SHP77 treated with DMSO at 0.1 percent for 48 hours (cell line): ENCODE measurements around the gene ESRRA.
A peak's percentile ranks its signal among the peaks of the same experiment; 100 is the strongest.

Experiments
- DNase-seq: peaks from one replicate; lab custom pipeline; 2025; lab: John Stamatoyannopoulos, UW

Gene ESRRA

GRCh38 chr11:64305075-64305690, at the start of gene ESRRA:
Gene ESRRA, plus strand, starts transcription at chr11:64305524. Its CDS starts 1,656 bp downstream, at chr11:64307180.
- DNase-seq = peak; percentile 97

- DNase-seq = no peak
Measured at GRCh38 chr11:64256300-64256699, 49.0 kb upstream of the ESRRA start.

DNA sequence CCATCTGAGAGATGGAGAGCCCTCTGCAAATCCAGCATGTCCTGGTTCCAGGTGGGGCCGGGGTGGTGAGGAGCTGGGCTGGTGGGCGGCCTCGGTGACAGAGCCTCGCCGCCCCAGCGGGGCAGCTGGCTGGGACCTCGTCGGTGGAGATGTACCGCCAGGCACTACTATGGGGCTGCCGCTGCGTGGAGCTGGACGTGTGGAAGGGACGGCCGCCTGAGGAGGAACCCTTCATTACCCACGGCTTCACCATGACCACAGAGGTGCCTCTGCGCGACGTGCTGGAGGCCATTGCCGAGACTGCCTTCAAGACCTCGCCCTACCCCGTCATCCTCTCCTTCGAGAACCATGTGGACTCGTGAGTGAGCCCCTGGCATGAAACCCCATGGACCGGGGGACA, 47.0 kb upstream of the ESRRA start:
- DNase-seq = no peak

DNA sequence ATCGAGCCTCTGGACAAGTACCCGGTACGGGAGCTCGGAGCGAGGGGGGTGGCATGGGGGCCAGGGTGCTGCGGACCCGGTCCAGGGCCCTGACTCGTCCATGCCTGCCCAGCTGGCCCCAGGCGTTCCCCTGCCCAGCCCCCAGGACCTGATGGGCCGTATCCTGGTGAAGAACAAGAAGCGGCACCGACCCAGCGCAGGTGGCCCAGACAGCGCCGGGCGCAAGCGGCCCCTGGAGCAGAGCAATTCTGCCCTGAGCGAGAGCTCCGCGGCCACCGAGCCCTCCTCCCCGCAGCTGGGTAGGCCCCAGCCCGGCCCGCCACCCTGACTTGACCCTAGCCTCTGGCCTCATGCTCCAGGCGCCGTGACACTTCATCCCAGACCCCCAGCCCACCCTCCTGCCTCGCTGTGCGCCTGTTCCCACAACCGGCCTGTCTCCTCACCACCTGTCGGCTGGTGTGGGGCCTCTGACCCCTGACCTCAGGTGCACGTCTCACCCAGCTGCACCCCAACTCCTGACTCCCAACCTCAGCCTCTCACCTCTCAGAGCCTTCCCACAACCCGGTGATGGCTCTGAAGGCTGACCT, 46.3 kb upstream of the ESRRA start:
- DNase-seq = no peak

GRCh38 chr11:64259533-64260067, 45.7 kb upstream of the ESRRA start:
- DNase-seq = no peak

DNA sequence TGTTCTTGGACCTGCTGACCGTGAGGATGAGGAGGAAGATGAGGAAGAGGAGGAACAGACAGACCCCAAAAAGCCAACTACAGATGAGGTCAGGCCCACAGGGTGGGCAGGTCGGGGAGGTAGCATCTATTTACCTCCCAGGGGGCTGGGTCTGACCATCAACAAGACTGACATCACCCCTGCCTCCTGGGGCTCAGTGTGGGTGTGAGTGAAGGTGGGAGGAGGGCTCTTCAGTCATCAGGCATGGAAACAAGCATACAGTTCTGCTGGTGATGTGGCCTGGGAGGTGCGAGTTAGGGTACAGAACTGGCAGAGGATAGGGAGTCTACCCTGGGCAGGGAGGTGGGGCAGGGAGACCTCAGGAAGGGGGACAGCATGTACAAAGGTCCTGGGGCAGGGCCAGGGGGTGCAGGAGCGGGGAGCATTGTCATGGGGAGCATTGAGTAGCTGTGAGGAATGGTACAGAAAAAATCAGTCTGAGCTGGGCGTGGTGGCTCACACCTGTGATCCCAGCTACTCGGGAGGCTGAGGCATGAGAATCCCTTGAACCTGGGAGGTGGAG, 45.1 kb upstream of the ESRRA start:
- no peak for DNase-seq

DNA sequence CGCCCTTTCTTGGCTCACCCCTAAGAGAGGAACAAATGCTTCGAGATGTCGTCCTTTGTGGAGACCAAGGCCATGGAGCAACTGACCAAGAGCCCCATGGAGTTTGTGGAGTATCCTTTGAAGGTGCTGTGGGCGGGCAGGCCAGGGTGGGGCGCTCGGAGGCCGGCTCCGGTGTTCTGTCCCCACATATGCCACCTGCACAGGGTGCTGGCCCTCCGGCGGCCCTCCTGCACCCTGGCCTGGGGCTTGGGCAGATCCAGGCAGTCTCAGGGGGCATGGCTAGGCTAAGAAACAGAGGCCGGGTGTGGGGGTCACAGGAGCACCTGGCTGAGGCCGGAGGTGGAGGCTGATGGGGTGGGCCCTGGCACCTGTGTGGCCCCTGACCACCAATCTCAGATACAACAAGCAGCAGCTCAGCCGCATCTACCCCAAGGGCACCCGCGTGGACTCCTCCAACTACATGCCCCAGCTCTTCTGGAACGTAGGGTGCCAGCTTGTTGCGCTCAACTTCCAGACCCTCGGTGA, 43.7 kb upstream of the ESRRA start:
- DNase-seq = no peak

DNA sequence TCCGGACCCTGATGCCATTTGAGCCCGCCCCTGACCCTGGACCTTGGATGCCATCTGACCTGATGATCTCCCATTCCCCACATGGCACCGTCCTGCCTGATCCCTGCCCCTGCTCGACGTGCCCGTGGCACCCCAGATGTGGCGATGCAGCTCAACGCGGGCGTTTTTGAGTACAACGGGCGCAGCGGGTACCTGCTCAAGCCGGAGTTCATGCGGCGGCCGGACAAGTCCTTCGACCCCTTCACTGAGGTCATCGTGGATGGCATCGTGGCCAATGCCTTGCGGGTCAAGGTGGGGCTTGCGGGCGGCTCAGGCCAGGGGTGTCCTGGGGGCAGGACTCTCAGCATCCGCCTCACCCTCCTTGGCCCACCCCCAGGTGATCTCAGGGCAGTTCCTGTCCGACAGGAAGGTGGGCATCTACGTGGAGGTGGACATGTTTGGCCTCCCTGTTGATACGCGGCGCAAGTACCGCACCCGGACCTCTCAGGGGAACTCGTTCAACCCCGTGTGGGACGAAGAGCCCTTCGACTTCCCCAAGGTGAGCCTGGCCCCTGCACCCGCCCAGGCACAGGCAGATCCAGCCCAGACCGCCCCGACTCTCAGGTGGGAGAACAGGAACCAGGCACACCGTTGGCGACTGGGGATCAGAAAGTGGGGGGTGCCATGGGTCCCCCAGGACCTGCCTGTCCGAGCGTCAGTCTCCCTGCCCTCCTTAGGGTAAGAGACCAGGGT, 42.9 kb upstream of the ESRRA start:
- no peak for DNase-seq

- DNase-seq = no peak
Measured at GRCh38 chr11:64263021-64263946, 42.0 kb upstream of the ESRRA start.

DNA sequence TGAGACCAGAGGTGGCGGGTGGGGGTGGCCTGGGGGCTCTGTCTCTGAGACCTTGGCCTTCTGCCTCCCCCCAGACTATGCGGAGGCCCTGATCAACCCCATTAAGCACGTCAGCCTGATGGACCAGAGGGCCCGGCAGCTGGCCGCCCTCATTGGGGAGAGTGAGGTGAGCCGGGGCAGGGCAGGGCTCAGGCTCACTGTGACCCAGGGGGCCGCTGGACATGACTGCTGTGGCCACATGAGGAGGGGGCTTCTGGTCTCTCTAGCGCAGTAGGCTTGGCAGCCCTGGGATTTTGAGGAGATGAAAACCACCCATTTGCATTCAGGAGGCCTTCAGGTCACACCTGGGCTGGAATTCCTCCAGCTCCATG, 41.4 kb upstream of the ESRRA start:
- no peak for DNase-seq

DNA sequence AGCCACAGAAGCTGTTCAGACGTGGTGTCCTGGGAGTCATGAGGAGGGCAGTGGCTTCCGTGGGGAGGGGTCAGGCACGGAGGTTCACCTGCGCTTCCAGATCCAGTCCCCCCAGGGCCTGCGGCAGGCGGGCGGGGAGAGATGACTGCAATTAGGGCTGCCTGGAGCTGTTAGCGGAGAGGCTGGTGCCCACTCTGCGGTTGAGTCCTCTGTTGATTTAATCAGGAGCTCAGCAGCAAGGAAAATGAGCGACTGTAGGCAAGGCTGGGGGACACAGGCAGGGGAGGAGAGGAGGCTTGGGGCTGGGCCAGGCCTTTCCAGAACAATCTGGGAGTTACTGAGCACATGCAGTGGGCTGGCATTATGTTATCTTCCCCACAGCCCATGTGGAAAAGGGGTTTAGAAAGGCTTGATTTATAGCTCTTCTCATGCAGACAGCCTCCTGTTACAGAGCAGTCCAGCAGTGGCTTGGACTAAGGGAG, 40.9 kb upstream of the ESRRA start:
- DNase-seq = no peak

GRCh38 chr11:64265176-64266160, 39.9 kb upstream of the ESRRA start:
- DNase-seq = no peak

DNA sequence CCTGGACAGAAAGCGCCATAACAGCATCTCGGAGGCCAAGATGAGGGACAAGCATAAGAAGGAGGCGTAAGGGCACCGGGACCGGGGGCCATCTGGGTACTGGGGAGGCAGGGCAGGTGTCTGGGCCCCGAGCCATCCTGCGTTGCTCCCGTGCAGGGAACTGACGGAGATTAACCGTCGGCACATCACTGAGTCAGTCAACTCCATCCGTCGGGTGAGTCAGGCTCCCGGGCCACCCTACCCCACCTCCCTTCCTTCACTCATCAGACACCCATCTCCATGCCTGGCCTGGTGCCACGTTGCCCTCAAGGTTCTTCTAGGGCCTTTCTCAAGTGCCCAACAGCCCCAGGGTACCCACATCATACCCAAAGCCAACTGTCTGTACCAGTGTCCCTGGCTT, 39.0 kb upstream of the ESRRA start:
- DNase-seq = no peak

GRCh38 chr11:64267207-64267945, 37.9 kb upstream of the ESRRA start:
- DNase-seq = no peak

DNA sequence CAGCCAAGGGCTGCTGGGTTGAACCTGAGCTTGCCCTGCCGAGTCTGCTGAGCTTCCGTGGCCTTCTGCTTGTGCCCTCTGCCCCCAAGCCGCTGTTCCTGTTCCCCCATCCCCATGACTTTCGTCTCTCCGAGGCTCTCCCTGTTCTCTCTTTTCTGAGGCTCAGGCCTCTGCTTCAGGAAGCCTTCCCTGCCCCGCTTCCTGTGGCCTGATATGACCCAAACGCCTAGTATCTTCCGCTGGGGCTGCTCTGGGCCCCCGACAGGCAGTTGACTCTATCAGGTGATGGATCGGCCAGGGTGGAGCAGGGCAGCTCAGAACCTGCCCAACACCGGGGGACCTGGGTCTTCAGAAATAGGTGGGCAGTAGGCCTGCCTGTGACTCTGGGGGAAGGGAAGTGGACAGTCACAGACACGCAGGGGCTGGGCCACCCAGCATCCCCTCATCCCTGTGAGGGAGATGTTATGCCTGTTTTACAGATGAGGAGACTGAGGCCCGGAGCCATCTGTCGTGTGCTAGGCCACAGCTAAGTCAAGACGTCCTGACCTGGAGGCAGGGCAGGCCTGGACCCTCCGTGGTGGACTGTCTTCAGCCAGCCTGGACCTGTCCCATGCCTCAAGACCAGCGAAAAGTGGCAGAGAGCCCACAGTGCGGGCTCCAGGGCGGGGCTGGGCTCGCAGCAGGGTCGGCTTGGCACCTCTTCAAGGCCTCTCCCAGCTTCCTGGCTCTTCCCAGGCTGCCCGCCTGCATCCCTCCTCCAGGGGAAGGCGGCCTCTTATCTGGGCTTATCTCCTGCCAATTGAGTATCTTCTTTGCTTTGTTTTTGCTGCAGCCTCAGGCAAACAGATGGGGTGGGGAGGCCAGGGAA, 37.1 kb upstream of the ESRRA start:
- no peak for DNase-seq

DNA sequence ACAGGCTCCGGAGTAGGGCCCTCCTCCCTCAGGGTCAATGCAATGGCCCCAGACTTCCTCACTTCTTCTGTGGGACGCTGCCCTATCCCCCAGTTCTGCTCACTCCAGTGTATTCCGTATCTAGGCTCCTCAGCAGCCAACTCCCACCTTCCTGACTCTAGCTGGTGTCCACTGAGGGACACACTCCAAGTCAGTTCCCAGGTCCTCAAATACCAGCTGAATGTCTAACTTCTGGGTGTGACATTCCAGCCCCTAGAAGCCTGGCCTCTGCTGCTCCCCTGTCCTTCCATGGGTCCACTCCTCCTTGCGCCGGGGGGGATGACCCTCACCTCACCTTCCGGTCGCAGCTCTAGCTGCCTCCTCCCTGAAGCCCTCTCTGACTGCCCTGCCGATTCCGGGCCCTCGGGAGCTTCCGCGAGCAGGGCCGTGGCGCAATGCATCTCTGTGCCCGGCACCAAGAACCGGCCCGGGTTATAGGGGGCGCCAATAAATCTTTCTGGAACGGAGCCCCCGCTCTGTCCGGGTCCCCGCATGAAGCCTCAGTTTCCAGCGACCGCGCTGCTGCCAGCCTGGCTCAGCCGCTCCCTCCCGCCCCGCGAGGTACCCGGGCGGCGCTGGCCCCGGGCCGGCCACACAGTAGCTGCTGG, 36.3 kb upstream of the ESRRA start:
- DNase-seq = no peak

- DNase-seq = peak; percentile 98
Measured at GRCh38 chr11:64269540-64270220, 35.6 kb upstream of the ESRRA start.
